Activated naive CD4-positive, alpha-beta T cell treated with anti-CD3 and anti-CD28 coated beads, Interleukin-2, amount 50 U/mL, for 16 hours (primary cell): ENCODE results near the gene LARGE2.

ENCODE experiments used
- DNase-seq: peaks from one replicate; pipeline ENCODE4 v3.0.0-alpha.2; 2020

Gene LARGE2

DNA sequence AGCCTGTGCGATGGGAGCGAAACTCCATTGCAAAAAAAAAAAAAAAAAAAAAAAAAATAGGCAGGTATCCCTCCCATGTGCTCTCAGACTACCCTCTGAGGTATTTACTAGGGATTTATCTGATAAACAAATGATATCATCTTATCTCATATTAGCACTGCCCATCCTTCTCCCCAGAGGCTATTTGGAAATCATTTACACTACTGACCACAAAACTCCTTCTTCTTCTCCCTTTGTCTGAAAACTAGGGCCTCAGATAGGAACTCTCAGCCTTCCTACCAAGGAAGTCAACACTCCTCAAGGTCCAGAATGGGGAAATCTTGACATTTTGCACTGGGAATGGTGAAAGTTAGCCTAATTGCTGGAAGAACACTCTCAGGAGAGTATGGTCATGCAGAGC, 46.4 kb downstream of the LARGE2 start:
- DNase-seq = no peak

DNA sequence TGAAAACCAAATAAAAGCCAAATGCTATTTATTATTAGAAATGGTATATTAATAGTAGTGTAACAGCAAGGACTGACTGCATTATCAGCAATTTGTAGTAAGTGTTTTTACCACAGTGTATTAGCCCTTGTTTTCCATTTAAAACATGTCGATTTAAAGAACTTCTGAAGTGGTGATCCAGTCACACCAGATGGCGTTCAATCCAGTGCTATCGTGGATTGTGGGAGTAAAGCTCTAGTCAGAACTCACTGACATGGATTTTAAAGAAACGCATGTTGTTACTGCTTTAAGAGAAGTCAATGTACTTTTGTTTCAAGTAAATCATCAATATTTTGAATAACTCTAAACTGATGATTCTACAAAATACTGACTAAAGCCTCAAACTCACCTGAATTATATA, 51.1 kb downstream of the LARGE2 start:
- no peak for DNase-seq

DNA sequence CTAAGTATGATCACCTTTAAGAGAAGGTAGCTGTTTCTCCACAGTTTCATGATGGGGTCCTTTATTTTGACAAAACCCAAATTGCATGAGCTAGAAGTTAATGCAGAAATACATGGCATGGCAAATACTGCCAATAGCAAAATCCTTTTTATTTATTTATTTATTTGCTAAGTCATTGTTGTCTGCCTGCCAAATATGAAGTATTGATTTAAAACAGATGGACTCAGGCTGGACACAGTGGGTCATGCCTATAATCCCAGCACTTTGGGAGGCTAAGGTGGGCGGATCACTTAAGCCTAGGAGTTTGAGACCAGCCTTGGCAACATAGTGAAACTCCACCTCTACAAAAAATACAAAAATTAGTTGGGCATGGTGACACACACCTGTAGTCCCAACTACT, 52.4 kb downstream of the LARGE2 start:
- DNase-seq = no peak
